ENCODE measurements around the gene UNC5A.

UNC5A gene

DNA sequence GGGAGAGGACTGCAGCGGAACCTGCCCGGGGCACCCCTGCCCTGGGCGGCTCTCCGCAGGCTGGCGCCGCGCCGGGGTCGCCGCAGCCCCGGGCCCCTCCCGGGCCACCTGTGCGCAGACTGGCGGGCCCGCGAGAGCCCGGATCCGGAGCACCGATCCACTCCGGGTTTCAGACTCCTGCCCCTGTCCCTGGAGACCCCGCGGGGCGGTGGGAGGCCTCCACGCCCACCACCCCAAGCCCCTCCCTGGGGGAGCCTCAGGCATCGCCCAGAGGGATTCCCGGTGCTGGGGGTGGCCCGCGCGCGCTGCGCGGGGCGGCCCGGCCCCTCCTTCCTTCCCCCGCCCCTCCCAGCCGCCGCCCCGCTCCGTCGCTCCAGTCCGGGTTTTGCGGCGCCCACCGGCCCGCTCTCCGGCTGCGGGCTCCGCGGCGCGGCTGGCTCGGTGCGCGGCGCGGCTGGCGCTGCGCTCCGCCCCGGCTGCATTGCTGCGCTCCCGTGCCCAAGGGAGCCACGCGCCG, at the start of gene UNC5A:
Gene UNC5A, plus strand, starts transcription at position 479 of the 517 bp plus-strand sequence. CDS start 192 bp downstream, outside the sequence.
- peak; percentile 87 for DNase-seq

DNA sequence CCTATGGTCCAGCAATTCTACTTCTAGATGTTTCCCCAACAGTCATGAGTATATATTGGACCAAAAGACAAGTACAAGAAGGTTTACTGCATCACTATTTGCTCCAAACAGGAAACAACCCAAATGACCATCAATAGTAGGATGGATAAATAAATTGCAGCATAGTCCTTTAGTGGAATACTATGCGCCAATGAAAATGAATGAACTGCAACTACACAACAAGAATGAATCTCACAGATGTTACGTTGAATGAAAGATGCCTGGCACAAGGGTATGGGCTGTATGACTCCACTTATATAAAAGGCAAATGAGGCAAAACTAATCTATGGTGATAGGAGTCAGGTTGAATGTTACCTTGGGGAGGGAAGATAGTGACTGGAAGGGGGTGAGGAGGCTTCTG, 48.6 kb upstream of the UNC5A start:
- no peak for DNase-seq

DNA sequence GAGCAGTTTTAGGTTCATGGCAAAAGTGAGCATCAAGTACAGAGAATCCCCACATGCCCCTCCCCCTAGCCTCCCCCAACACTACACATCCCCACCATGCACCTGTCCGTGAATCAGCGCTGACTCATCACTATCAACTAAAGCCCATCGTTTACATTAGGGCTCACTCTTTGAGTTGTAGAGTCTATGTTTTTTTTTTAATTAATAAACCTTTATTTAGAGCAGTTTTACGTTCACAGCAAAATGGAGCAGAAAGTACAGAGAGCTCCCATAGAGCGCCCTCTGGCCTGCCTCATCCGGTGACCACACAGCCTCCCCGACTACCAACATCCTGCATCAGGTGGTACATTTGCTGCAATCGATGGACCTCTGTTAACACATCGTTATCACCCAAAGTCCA, 47.9 kb upstream of the UNC5A start:
- no peak for DNase-seq

DNA sequence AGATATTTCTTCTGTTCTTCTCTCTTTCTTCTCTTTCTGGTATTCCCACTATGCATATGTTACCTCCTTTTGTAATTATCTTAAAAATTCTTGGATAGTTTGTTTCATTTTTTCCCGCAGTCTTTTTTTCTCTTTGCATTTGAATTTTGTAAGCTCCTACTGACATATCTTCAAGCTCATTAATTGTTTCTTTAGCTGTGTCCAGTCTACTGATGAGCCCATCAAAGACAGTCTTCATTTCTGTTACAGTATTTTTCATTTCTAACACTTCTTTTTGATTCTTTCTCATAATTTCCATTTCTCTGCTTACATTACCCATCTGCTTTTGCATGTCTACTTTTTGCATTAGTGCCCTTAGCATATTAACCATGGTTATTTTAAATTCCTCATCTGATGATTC, 44.7 kb upstream of the UNC5A start:
- DNase-seq = no peak

DNA sequence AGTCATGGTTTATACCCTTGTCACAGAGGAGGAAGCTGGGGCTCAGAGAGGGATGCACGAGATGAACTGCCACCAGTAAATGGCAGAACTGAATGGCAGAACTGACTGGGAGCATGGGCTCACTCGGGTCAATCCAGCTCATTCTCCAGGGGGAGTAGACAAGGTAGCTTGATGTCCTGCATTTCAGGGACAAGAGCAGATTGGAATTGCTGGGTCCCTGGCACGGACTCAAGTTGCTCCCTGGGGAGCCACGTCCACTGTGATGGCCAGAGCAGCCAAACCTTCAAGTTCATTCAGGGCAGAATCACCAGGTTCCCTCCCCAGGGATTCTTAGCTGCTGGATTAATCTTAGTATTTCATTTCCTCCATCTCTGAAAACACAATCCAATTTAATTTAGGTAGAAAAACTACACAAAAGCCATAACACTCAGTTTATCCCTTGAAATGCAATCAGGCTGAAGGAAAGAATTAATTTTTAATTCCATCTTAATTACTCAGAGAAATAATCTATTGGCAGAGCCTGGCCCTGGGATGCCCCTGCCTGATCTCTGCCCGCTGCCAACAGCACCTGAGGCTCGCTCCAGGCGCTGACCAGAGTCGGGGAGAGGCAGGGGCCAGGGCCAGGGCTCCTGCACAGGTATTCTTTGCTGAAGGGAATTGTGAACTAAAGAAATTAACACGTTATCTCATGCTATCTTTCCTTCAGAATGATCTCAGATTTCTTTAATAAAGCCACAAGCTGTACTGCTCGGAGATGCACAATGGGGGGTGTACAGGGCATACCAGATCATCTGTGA, 42.0 kb upstream of the UNC5A start:
- no peak for DNase-seq

DNA sequence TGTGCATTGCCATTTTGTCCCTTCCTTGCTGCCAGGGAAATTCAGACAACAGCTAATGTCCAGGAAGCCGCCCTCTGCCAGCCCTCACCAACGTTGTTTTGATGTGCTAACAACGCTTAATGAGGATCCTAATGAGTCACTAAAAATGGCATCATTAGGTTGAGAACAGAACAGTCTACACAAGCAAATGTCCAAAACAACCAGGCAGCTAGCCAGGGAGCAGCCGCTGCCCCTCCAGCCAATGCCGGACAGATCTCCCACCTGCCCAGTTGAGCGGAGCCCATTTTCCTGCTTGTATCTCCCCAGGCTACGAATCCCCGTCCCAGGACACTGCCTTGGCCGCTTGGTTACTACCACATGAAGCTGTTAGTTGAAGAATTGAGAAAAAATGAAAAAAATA, 40.4 kb upstream of the UNC5A start:
- no peak for DNase-seq

DNA sequence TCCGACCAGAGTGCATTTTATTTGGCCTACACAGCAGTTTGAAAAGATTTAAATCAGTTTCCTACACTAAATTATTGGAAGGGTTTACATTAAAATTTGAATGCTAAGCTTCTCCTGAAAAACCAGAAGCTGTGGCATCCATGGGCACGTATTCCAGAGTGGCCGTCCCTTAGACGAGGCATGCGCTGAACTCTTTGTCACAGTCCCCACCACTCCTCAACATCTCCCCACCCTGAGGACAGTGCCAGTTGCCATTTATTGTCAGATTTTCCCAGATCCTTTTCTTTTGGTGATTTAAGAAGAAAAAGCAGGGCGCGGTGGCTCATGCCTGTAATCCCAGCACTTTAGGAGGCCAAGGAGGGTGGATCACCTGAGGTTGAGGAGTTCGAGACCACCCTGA, 39.9 kb upstream of the UNC5A start:
- no peak for DNase-seq

DNA sequence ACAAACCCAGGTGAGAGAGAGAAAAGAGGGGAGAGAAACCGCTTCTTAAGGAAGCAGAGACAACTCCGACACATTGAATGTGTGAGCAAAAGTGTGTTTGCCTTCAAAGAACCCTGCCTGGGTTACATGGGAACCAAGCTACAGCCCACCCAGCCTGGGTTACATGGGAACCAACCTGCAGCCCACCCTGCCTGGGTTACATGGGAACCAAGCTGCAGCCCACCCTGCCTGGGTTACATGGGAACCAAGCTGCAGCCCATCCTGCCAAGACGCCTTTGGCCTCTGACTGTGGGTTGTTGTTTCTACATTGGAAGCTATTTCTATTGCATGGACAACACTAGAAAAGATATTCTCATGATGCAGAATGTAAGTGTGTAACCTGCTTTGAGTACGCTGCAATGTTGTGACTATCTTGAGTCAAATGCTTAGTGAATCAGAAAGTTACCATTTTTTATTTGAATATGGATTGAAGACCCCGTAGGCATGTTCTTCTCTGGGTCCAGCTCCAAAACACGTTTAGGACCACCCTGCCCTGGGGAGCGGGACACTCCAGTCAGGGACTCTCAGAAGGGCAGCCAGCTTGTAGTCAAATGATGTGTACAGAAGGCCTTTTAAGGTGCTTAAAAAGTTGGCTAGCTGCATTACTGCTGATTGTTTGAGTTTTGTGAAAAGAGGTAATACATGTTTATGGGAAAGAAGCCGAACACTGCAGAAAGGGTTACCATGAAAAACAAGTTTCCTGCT, 39.1 kb upstream of the UNC5A start:
- no peak for DNase-seq

DNA sequence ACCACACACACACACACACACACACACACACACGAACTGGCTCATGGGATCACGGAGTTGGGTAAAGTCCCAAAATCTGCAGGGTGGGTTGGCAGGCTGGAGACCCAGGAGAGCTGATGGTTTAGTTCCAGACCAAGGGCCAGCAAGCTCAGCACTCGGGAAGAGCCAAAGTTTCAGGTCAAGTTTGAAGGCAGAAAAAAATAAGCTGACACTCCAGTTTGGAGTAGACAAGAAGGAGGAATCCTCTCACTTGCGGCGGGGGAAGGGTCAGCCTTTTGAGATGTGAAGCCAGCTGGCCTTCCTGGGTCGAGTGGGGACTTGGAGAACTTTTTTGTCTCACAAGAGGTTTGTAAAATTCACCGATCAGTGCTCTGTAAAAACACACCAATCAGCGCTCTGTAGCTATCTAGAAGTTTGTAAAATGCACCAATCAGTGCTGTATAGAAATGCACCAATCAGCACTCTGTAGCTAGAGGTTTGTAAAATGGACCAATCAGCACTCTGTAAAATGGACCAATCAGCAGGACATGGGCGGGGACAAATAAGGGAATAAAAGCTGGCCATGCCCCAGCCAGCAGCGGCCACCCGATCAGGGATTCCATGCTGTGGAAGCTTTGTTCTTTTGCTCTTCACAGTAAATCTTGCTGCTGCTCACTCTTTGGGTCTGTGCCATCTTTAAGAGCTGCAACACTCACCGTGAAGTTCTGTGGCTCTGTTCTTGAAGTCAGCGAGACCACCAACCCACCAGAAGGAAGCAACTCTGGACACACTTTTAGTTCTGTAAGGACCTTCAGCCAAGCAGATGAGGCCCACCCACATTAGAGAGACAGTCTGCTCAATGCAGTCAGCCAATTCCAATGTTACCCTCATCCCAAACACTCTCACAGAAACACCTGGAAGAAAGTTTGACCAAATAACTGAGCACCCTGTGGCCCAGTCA, 37.8 kb upstream of the UNC5A start:
- DNase-seq = no peak

DNA sequence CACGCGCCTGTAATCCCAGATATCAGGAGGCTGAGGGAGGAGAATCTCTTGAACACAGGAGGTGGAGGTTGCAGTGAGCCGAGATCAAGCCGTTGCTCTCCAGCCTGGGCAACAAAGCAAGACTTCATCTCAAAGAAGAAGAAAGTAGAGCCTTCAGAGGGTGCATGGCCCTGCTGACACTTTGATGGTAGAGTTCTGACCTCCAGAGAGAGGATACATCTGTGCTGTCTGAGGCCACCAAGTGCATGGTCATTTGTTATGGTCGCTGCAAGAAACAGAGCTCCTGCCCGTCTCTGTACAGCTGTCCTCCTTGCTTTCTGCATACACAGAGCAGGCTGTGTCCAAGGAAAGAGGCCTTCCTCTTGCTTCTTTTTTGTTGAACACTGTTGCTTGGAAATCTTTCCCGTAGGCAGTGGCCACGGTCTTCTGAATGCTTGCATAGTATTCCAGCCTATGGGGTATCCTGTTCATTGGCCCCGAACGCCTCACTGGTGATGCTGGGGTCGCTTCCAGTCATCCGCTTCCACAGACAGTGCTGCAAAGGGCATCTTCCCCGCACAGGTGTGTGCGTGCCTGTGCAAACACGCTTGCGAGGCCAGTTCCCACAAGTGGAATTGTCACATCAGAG, 36.8 kb upstream of the UNC5A start:
- DNase-seq = no peak

DNA sequence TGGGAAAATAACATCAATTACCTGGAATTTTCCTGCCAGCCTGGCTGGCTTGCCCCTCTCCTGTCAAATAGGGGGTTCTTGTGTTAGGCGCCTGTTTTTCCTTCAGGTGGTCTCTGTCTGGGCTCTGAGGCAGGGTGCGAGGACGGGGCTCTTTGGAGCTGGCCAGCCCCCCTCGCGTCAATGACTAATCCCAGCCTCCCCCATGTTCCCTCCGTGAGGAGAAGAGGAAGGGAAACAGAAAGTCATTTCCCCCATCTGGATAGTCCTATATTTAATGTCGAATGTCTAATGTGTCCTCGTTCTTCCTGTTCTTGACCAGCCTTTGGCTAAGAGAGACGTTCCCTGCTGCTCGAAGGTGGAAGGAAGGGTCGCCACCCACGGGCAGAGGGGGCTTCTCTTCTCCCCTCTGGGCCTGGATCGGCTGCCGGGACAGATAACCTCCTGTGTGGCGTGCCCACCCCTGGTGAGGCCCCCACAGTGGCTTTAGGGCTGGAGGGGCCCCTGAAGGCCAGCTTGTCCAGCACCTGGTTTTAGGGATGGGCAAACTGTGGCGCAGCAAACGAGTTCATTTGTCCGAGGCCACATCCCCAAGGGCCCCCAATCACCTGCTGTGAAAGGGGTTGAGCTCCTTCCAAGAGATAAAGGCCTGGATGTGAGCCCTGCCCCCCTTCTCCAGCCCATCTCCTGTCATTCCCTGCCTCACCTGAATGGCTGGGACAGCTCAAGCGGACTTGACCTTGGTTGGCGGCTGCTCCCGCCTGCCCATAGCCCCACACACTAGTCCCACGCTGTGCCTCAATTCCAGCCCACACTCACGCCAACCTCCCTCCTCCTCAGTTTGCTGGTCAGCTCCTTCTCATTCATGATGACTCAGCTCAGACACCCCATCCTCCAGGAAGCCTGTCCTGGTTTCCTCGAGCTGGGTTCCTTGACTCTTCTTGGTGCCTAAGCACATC, 35.9 kb upstream of the UNC5A start:
- no peak for DNase-seq

DNA sequence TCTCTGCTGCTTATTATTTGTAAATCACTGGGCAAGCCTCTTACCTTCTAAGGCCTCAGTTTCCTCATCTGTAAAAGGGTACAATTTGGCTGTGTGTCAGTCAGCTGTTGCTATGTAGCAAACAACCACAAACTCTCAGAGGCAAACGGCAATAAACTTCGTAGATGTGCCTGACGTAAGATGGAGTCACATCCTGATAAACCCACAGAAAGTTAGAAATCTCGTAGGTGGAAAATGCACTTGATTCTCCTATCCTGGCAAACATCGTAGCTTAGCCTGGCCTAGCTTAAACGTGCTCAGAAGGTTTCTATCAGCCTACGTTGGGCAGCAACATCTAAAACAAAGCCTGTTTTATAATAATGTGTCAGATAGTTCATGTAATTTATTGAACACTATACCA, 35.0 kb upstream of the UNC5A start:
- no peak for DNase-seq

DNA sequence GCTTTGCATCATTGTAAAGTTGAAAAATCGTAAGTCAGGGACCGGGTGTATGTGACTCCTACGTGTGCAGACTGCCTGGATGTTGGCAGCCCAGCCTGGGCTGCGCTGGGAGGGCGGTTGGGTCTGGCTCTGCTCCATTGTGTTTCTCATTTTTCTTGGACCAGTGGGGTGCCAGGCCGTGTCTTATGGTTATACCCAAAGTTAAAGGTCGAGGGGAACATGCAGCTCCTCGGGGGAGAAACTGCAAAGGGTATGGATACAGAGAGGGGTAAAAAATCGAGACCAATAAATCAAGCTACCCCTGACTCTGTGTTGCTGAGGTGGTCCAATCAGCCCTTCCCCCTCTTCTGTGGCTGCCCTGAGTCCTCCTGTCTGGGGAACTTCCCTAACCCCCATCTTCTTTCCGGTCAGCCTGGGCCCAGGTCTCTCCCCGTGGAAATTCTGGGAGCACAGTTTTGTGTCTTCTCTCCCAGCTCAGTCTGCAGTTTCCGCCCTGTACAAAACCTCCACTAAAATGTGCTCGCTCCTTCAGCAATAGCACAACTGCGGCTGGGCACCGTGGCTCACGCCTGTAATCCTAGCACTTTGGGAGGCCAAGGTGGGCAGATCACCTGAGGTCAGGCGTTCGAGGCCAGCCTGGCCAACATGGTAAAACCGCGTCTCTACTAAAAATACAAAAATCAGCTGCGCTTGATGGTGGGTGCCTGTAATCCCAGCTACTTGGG, 34.1 kb upstream of the UNC5A start:
- DNase-seq = no peak

DNA sequence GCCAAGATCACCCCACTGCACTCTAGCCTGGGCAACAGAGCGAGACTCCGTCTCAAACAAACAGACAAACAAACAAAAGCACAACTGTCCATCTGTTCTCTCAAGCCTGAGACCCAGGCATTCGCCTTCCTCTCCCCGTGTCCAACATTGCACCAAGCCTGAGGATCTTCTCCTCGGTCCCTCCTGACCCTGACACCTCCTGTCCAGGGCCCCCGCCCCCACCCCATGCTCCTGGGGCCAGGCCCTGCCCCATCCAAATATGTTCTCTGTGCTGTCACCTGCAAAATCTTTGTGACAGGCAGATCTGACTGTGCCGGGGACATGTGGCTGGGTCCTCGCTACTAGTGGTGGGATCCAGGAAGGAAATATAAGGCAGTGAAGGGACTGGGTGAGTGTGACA, 33.4 kb upstream of the UNC5A start:
- no peak for DNase-seq

DNA sequence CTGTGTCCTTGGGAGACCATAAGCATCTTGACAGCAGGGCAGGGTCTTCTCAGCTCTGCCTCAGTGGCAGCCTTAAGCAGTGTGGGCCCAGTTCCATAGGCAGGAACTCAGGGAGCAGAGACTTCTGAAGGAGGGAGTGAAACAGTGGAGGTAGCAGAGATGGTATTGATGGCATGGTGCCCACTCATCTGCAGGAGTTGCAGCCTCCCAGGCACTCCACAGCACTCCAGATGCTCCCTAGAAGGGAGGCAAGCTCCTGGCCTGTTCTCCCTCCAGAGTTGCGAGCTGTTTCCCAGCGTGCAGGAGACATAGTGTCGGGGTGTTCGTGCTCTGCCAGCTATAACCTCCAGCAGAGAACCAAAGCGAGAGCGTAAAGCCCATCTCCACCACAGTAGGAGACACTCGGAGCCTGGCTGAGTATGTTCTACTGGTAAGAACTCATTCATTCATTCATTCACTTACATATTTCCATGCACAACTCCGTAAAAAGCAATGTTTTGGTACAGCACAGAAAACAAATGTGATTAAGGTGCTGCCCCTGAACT, 31.4 kb upstream of the UNC5A start:
- DNase-seq = peak; percentile 1

DNA sequence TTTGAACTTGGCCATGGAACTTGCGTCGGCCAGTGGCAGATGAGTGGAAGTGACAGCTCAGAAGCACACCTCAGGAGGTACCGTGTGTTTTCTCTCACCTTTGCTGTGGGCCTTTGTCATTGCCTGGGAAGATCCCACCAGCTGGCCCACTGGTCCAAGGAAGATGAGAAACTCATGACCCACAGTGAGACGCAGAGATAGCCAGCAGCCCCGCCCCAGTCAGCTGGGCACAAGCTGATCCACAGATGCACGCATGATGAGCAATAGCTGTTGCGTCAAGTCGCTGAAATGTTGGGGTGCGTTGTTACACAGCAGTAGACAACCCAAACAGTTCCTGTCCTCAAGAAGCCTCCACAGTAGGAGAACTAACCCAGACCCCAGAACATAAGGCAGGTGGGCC, 30.8 kb upstream of the UNC5A start:
- peak; percentile 0 for DNase-seq

DNA sequence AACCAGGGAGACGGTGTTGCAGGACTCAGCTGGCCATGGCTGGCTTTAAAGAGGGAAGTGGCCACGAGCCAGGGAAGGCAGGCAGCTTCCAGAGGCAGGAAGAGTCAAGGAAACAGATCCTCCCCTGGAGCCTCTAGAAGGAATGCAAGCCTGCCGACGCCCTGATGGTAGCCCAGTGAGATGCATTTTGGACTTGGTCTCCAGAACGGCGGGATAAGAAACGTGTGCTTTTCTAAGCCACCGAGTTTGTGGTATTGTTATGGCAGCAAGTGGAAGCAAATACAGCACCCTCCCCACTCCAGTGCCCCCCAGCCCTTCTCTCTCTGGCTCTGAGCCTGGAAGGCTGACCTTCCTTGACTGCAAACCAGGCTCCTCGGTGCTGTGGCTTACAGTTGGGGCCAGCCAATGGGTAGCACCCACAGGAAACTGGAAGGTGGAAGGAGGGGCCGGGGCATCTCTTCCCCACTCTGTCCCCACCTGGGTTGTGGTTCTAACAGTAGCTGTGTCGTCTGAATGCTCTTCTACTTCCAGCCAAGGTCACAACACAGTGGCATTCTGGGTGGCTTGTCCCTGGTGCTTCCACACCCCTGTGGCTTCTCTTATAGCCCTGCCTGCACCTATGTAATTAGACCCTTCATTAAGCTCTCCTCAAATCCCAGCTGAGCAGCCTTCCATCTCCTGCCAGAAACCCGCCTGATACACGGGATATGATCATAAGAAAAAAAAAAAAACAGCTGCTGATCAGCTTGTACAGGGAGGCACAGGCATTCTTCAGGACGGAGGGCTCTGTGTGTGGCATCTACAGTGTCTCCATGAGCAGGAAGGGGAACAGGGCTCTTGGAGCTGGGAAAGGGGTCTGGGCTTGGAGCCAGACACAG, 29.9 kb upstream of the UNC5A start:
- DNase-seq = no peak

DNA sequence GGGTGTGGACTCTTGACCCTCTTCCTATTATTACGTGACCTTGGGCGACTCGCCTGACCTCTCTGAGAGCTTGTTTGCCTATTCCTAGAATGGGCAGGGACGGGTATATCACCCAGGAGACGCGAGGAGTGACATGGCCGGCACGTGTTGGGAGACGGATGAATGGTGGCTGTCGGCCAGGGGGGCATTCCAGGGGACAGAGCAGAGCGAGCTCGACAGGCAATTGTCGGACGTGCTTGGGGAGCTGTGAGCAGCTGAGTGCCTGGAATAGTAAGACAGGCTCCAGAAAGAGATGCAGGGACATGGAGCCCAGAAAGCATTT, 29.3 kb upstream of the UNC5A start:
- DNase-seq = peak; percentile 55
